Tibial artery (tissue), 4 donors: ENCODE results near the gene RALGPS1.

Experiments used
- DNase-seq, 2 donors: peaks; one replicate each; pipeline ENCODE4 v3.0.0-alpha.2; 2019
- H3K27ac ChIP-seq, 2 donors: fragments of 200-600 bp; sonication (generic) in 1 of 2; 1 replicate in 1 of 2; 2 replicates in 1 of 2; pipeline ENCODE4 v1.5.1; 2018 to 2019; ENCODE audit warnings: mild to moderate bottlenecking in 1 of 2
- H3K27me3 ChIP-seq, 2 donors: fragments of 200-600 bp; sonication (generic) in 1 of 2; one replicate each; pipeline versions ENCODE4 v1.5.1 to v1.6.0; 2016 to 2019
- H3K36me3 ChIP-seq, 3 donors: fragments of 200-600 bp; sonication (generic) in 2 of 3; one replicate each; pipeline ENCODE4 v1.5.1; 2016 to 2019; ENCODE audit warnings: mild to moderate bottlenecking in 2 of 3
- H3K4me1 ChIP-seq, 4 donors: fragments of 200-600 bp; sonication (generic) in 2 of 4; 1 replicate in 3 of 4; 2 replicates in 1 of 4; pipeline ENCODE4 v1.5.1; 2016 to 2019
- H3K4me3 ChIP-seq, 2 donors: fragments of 200-600 bp; sonication (generic) in 1 of 2; 1 replicate in 1 of 2; 2 replicates in 1 of 2; pipeline ENCODE4 v1.5.1; 2018 to 2019; ENCODE audit warnings: mild to moderate bottlenecking in 2 of 2
- H3K9me3 ChIP-seq, 3 donors: fragments of 200-600 bp; sonication (generic) in 1 of 3; one replicate each; pipeline ENCODE4 v1.5.1; 2016 to 2019
- intact Hi-C: fragments of 100-400 bp; cut with DNase I; formaldehyde crosslinking; loops from one replicate; pipeline ENCODE4 v1.15.0; 2023; ENCODE audit warnings: low total_unique reads
- TF ChIP-seq, protein P1 (sequence below), 2 experiments: fragments of 200-600 bp in 1 of 2; fragments of 450-650 bp in 1 of 2; IDR thresholded peaks; one replicate each; pipeline ENCODE4 v1.5.1; 2017 to 2019; ENCODE audit warnings: antibody characterized with exemption in 2 of 2, mild to moderate bottlenecking in 1 of 2, moderate library complexity in 1 of 2

Gene RALGPS1

DNA sequence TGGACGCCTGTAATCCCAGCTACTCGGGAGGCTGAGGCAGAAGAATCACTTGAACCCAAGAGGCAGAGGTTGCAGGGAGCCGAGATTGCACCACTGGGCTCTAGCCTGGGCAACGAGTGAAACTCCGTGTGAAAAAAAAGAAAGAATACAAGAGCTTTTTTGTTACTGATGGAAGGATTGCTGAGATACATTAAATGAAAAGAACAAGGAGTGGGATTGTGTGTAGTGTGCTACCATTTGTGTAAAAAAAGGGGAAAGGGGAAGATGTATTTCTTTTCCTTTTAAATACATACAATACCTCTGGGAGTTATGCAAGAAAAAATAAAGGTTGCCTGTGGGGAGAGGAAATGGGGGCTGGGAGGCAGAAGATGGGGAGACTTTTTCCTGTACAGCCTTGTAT is 335.3 kb downstream of the RALGPS1 start:
- TF ChIP-seq, protein P1, sequence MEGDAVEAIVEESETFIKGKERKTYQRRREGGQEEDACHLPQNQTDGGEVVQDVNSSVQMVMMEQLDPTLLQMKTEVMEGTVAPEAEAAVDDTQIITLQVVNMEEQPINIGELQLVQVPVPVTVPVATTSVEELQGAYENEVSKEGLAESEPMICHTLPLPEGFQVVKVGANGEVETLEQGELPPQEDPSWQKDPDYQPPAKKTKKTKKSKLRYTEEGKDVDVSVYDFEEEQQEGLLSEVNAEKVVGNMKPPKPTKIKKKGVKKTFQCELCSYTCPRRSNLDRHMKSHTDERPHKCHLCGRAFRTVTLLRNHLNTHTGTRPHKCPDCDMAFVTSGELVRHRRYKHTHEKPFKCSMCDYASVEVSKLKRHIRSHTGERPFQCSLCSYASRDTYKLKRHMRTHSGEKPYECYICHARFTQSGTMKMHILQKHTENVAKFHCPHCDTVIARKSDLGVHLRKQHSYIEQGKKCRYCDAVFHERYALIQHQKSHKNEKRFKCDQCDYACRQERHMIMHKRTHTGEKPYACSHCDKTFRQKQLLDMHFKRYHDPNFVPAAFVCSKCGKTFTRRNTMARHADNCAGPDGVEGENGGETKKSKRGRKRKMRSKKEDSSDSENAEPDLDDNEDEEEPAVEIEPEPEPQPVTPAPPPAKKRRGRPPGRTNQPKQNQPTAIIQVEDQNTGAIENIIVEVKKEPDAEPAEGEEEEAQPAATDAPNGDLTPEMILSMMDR (IDR thresholded peaks at IDR 0.05) = no peak
- Histone ChIP-seq H3K36me3 (peaks cover 0 to 4% (median 3%) of the 10 kb centered on the region in 3 donors), H3K27ac (peak overlapping the region in 1 of 2 donors; percentile 51), H3K27me3 (no peaks in the 10 kb centered on the region), H3K9me3 (no peaks in the 10 kb centered on the region), H3K4me3 (no peak overlapping the region), H3K4me1 (peaks cover 7 to 47% (median 19%) of the 10 kb centered on the region in 4 donors)
- intact Hi-C loops = loop anchor here (10.0 kb wide), 1 partner anchor 55 kb away; no protein-coding TSS in a partner anchor
- DNase-seq = no peak

DNA sequence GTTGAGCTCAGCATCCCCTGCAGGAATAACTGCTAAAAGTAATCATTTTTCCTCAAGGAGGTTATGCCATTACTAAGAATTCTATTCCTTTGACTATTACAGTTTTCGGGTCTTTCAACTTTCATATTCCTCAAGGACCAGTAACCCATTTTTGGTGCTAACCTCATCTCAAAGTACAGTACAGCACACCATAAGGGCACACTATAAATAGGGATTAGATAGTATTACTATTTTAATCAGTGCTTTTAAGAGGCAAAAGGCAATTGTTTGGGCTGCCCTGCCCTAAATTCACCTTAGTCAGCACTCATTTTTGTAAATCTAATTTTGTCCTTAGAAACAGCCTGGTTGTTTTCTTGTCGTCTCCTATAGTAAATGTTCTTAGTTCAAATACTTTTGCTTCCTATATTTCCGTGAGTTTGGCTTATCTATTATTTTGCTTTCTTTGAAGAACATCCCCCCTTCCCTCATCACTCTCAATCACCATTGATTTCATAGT is 336.4 kb downstream of the RALGPS1 start:
- Histone ChIP-seq H3K4me1 (peaks cover under 1 to 40% (median 15%) of the 10 kb centered on the region in 4 donors), H3K36me3 (peaks cover 0 to 6% (median 4%) of the 10 kb centered on the region in 3 donors), H3K9me3 (no peaks in the 10 kb centered on the region), H3K4me3 (no peak overlapping the region), H3K27ac (peak overlapping the region; percentile 32 to 51), H3K27me3 (no peaks in the 10 kb centered on the region)
- TF ChIP-seq, protein P1 (IDR thresholded peaks at IDR 0.05) = no peak
- intact Hi-C loops = no loop called here
- DNase-seq = no peak

DNA sequence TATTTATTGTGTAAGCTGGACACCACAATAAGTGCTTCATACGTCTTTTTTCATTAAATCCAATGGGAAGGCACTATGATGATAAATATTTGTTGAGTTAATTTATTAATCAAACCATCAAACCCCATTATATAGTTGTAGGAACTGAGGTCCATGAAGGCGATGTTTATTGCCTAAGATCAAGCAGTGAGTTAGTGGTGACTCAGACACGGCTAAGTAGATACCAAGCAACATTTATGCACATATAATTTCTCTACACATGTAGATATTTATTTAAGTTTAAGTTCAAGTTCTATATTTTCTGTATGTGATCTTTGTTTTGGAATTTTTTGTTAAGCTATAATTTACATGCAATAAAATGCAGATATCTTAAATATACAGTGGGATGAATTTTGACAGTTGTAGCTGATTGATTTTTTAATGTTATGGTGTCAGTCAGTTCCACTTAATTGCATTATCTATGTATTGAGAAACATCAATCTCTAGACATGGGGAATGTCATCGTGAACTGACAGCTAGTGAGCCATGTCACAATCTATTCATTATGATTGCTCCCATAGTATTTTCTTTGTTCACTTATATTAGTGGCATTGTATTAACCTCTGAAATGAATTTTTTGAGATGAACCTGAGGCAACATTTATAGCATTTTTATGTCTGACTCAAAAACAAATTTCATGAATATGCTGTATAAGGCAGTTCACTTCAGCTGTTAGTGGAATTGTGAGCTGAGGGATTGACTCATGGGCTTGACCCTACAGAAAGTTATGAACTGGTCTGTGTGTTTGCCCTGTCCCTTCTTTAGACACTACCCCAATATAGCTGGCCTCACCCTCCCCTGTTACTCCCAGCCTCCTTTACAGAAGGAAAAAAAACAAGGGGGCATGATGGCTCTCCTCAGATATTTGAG is 338.1 kb downstream of the RALGPS1 start:
- peaks cover 0 to 6% (median 4%) of the 10 kb centered on the region in 3 donors for H3K36me3 ChIP-seq
- H3K27ac ChIP-seq = no peak overlapping the region
- H3K9me3 ChIP-seq = no peaks in the 10 kb centered on the region
- TF ChIP-seq, protein P1 (IDR thresholded peaks at IDR 0.05) = no peak
- no peaks in the 10 kb centered on the region for H3K27me3 ChIP-seq
- intact Hi-C loops = no loop called here
- no peak overlapping the region for H3K4me3 ChIP-seq
- H3K4me1 ChIP-seq = peaks cover 0 to 45% (median 19%) of the 10 kb centered on the region in 4 donors
- no peak for DNase-seq

DNA sequence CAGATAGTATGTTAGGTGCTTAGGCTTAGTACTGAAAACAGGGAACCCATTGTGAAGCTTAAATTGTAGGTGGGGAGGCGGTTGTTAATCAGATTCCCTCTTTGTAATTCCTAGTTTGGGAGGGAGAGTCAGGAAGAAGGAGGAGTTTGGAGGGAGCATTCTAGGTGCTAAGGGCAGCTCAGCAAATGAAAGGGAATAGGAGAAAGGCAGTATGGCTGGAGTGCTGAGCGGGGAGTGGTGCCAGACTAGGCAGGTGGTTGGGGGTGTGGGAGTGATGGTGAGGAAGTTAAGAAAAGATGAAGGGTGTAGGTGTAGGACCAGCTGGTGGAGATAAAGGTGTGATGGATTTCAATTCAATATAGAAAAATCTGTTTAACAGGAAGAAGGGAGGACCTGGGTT is 338.9 kb downstream of the RALGPS1 start:
- Histone ChIP-seq H3K4me3 (no peak overlapping the region), H3K27ac (no peak overlapping the region), H3K27me3 (no peaks in the 10 kb centered on the region), H3K36me3 (peaks cover 0 to 6% (median 0%) of the 10 kb centered on the region in 3 donors), H3K4me1 (peaks cover 0 to 42% (median 15%) of the 10 kb centered on the region in 4 donors), H3K9me3 (no peaks in the 10 kb centered on the region)
- no peak for DNase-seq
- TF ChIP-seq, protein P1 (IDR thresholded peaks at IDR 0.05) = no peak
- intact Hi-C loops = no loop called here

DNA sequence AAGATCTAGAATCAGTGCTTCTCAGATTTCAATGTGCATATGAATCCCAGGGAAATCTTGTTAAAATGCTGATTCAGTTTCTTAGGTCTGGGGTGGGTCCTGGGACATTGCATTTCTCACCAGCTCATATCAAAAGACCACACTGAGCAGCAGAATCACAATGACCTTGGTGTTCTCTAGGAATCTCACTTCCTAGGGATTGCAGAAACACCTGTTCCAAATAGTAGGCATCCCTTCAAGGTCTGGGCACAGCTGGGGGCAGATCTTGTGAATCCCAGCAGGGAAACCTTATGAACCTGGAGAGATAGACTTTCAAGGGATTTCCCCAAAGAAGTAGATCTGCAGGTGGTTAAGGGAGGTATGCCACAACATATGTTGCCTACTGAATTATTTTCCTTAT is 341.1 kb downstream of the RALGPS1 start:
- intact Hi-C loops = no loop called here
- TF ChIP-seq, protein P1 (IDR thresholded peaks at IDR 0.05) = no peak
- Histone ChIP-seq H3K36me3 (peaks cover 0 to 6% (median 0%) of the 10 kb centered on the region in 3 donors), H3K4me3 (no peak overlapping the region), H3K9me3 (no peaks in the 10 kb centered on the region), H3K27ac (no peak overlapping the region), H3K4me1 (peaks cover 0 to 55% (median 28%) of the 10 kb centered on the region in 4 donors), H3K27me3 (no peaks in the 10 kb centered on the region)
- DNase-seq = no peak
